Esophagus muscularis mucosa (tissue), 4 donors: ENCODE results near the gene HIGD1A. TPM values are rescaled to one million over a fixed set of nuclear protein-coding genes. Genes with fewer than 3 reads are reported as not detected.
"Not testable (repeated sequence)": the region's sequence is repeated elsewhere in the genome, so short reads cannot be mapped to it uniquely, and the experiment has no call there.

Experiments used
- DNase-seq: peaks from one replicate; pipeline ENCODE4 v3.0.0-alpha.2; 2017; ENCODE audit errors: extremely low spot score
- H3K27ac ChIP-seq, 4 donors: fragments of 200-600 bp; sonication (generic); replicated peaks in 1 of 4; 1 replicate in 3 of 4; 2 replicates in 1 of 4; pipeline ENCODE4 v1.5.1; 2016 to 2019; ENCODE audit warnings: mild to moderate bottlenecking in 1 of 4
- H3K27me3 ChIP-seq, 4 donors: fragments of 200-600 bp; sonication (generic); one replicate each; pipeline versions ENCODE4 v1.5.1 to v1.6.0; 2016 to 2019
- H3K36me3 ChIP-seq, 4 donors: fragments of 200-600 bp; sonication (generic); one replicate each; pipeline ENCODE4 v1.5.1; 2016 to 2019
- H3K4me1 ChIP-seq, 4 donors: fragments of 200-600 bp; sonication (generic); one replicate each; pipeline ENCODE4 v1.5.1; 2016 to 2019
- H3K4me3 ChIP-seq, 4 donors: fragments of 200-600 bp; sonication (generic); 1 replicate in 2 of 4; 2 replicates in 2 of 4; pipeline ENCODE4 v1.5.1; 2016 to 2019; ENCODE audit warnings: mild to moderate bottlenecking in 4 of 4, moderate library complexity in 1 of 4
- H3K9me3 ChIP-seq, 4 donors: fragments of 200-600 bp; sonication (generic); 1 replicate in 3 of 4; 2 replicates in 1 of 4; pipeline ENCODE4 v1.5.1; 2016 to 2019
- CTCF ChIP-seq, 3 experiments: fragments of 200-600 bp in 2 of 3; fragments of 450-650 bp in 1 of 3; sonication (generic) in 2 of 3; IDR thresholded peaks; one replicate each; pipeline ENCODE4 v1.5.1; 2017 to 2019; ENCODE audit warnings: antibody characterized with exemption in 3 of 3, mild to moderate bottlenecking in 2 of 3, moderate library complexity in 1 of 3
- EP300 ChIP-seq: sonication (generic); formaldehyde crosslinking; IDR thresholded peaks from one replicate; pipeline ENCODE4 v1.6.1; 2017; ENCODE audit warnings: antibody characterized with exemption
- POLR2A ChIP-seq: fragments of 450-650 bp; IDR thresholded peaks from one replicate; pipeline ENCODE4 v1.6.1; 2017; ENCODE audit warnings: antibody characterized with exemption, moderate library complexity, mild to moderate bottlenecking, low read depth
- POLR2AphosphoS5 ChIP-seq, 2 donors: sonication (generic); formaldehyde crosslinking; IDR thresholded peaks; one replicate each; pipeline ENCODE4 v1.6.1; 2017; ENCODE audit warnings: antibody characterized with exemption in 2 of 2
- WGBS: methylation state at CpG from one replicate; pipeline ENCODE4 v1.1.5; 2018; 5-methylcytosine and 5-hydroxymethylcytosine counted together
- intact Hi-C: fragments of 100-400 bp; cut with DNase I; formaldehyde crosslinking; loops from one replicate; pipeline ENCODE4 v1.15.1; 2023
- total RNA-seq, 4 donors: library from RNA; depleted of rRNA; stranded (reverse); fragments of >200 nt; gene quantifications; one replicate each; pipeline versions ENCODE4 v1.1.0 to v1.2.1, GENCODE V29; 2016

The HIGD1A gene
- total RNA-seq, 4 donors from 2014 or later, result 161 to 407 (median 272) TPM

GRCh38 chr3:42814914-42815507 is 10.7 kb upstream of the HIGD1A start:
- WGBS, result 30% methylated on average over 2 of the region's 2 CpGs
- intact Hi-C loops, result no loop called here

GRCh38 chr3:42814246-42814645 is 10.0 kb upstream of the HIGD1A start:
- TF ChIP-seq CTCF (IDR thresholded peaks at IDR 0.05), result no peak
- no peak for TF ChIP-seq EP300
- no peak for TF ChIP-seq POLR2A
- no peak for TF ChIP-seq POLR2AphosphoS5 (IDR thresholded peaks at IDR 0.05)
- no peak for DNase-seq
- peak overlapping the region in 3 of 4 donors; percentile 64 to 70 (median 70) for H3K27ac ChIP-seq
- H3K4me3 ChIP-seq, result no peak overlapping the region
- 56% methylated on average over 5 of the region's 5 CpGs for WGBS
- peaks cover 8 to 28% (median 23%) of the 10 kb centered on the region in 4 donors for H3K4me1 ChIP-seq
- no peaks in the 10 kb centered on the region for H3K9me3 ChIP-seq
- H3K27me3 ChIP-seq, result no peaks in the 10 kb centered on the region
- intact Hi-C loops, result no loop called here
- no peaks in the 10 kb centered on the region for H3K36me3 ChIP-seq

More at GRCh38 chr3:42814914-42815507, 10.7 kb upstream of the HIGD1A start:
- H3K4me1 ChIP-seq, result peaks cover 8 to 35% (median 31%) of the 10 kb centered on the region in 4 donors
- TF ChIP-seq POLR2AphosphoS5 (IDR thresholded peaks at IDR 0.05), result peak in 1 of 2 donors; percentile 28
- TF ChIP-seq POLR2A, result no peak
- H3K27ac ChIP-seq, result peak overlapping the region; percentile 60 to 70 (median 67)
- DNase-seq, result no peak
- no peaks in the 10 kb centered on the region for H3K36me3 ChIP-seq
- H3K27me3 ChIP-seq, result no peaks in the 10 kb centered on the region
- no peak overlapping the region for H3K4me3 ChIP-seq
- H3K9me3 ChIP-seq, result no peaks in the 10 kb centered on the region

GRCh38 chr3:42811118-42811883 is 7.0 kb upstream of the HIGD1A start:
- H3K9me3 ChIP-seq, H3K4me3 ChIP-seq, H3K27ac ChIP-seq, intact Hi-C loops, H3K27me3 ChIP-seq, H3K36me3 ChIP-seq, DNase-seq: not testable (repeated sequence)
- WGBS, result 74% methylated on average over 15 of the region's 15 CpGs
- peaks cover 8 to 23% (median 20%) of the 10 kb centered on the region in 4 donors for H3K4me1 ChIP-seq

GRCh38 chr3:42810706-42811105 is 6.4 kb upstream of the HIGD1A start:
- H3K27ac ChIP-seq, H3K36me3 ChIP-seq, H3K9me3 ChIP-seq, intact Hi-C loops, DNase-seq, H3K4me3 ChIP-seq, H3K27me3 ChIP-seq: not testable (repeated sequence)
- peaks cover 8 to 18% (median 15%) of the 10 kb centered on the region in 4 donors for H3K4me1 ChIP-seq
- 81% methylated on average over 10 of the region's 10 CpGs for WGBS

- Histone ChIP-seq H3K4me1 (peaks cover 6 to 13% (median 10%) of the 10 kb centered on the region in 4 donors), H3K9me3 (no peaks in the 10 kb centered on the region), H3K27me3 (no peaks in the 10 kb centered on the region), H3K36me3 (no peaks in the 10 kb centered on the region), H3K4me3 (no peak within 1 kb of the TSS), H3K27ac (no peak within 1 kb of the TSS)
- TF ChIP-seq CTCF (IDR thresholded peaks at IDR 0.05) (no peak), POLR2AphosphoS5 (IDR thresholded peaks at IDR 0.05) (no peak), EP300 (no peak), POLR2A (no peak)
- 91% methylated on average over 5 of the region's 5 CpGs for WGBS
- intact Hi-C loops, result no loop called here
- no peak for DNase-seq
Measured at GRCh38 chr3:42809202-42809601, 4.9 kb upstream of the HIGD1A start, which contains the start of gene ACKR2. ACKR2 (plus strand) TSS chr3:42809445; CDS start chr3:42864503, 55,058 bp downstream.

- intact Hi-C loops, result no loop called here
- Histone ChIP-seq H3K4me3 (no peak overlapping the region), H3K27ac (no peak overlapping the region), H3K9me3 (no peaks in the 10 kb centered on the region), H3K4me1 (peaks cover 12 to 17% (median 14%) of the 10 kb centered on the region in 4 donors), H3K36me3 (no peaks in the 10 kb centered on the region), H3K27me3 (no peaks in the 10 kb centered on the region)
- TF ChIP-seq EP300 (no peak), CTCF (IDR thresholded peaks at IDR 0.05) (no peak), POLR2AphosphoS5 (IDR thresholded peaks at IDR 0.05) (no peak), POLR2A (no peak)
- WGBS, result 96% methylated on average over 4 of the region's 4 CpGs
- no peak for DNase-seq
Measured at GRCh38 chr3:42807929-42808328, 3.6 kb upstream of the HIGD1A start.
